WERI-Rb-1 (cell line): ENCODE measurements around the gene RABIF.
"Not testable (repeated sequence)": the region's sequence is repeated elsewhere in the genome, so short reads cannot be mapped to it uniquely, and the experiment has no call there.

ENCODE experiments used
- DNase-seq: peaks from one replicate; pipeline ENCODE4 v3.0.0-alpha.2; 2020
- H3K27ac ChIP-seq: fragments of 250-450 bp; sonication (Bioruptor Pico); 2 replicates; pipeline ENCODE4 v1.5.1; 2020; ENCODE audit warnings: mild to moderate bottlenecking, moderate library complexity
- H3K27me3 ChIP-seq: fragments of 250-450 bp; sonication (Bioruptor Pico); 2 replicates; pipeline ENCODE4 v1.5.1; 2021; ENCODE audit warnings: mild to moderate bottlenecking, low read depth, moderate library complexity; ENCODE audit not compliant: insufficient read depth, severe bottlenecking
- H3K36me3 ChIP-seq: fragments of 250-450 bp; sonication (Bioruptor Pico); 2 replicates; pipeline ENCODE4 v1.5.1; 2020; ENCODE audit warnings: mild to moderate bottlenecking, moderate library complexity
- H3K4me3 ChIP-seq: 2 replicates; pipeline ENCODE4 v1.5.1; 2011; ENCODE audit warnings: low read depth, mild to moderate bottlenecking, control low read depth, low read length
- H3K9me3 ChIP-seq: fragments of 250-450 bp; sonication (Bioruptor Pico); 2 replicates; pipeline ENCODE4 v1.5.1; 2021; ENCODE audit warnings: mild to moderate bottlenecking, moderate library complexity; ENCODE audit not compliant: severe bottlenecking
- CTCF ChIP-seq: IDR thresholded peaks from 2 replicates; pipeline ENCODE4 v1.5.1; 2011; ENCODE audit warnings: low read depth, mild to moderate bottlenecking, control low read depth, inconsistent platforms, low read length

RABIF gene

GRCh38 chr1:202888531-202889360, at the start of gene RABIF:
Gene RABIF, minus strand, starts transcription at chr1:202889149. Its CDS starts 51 bp downstream, at chr1:202889098.
- H3K36me3 ChIP-seq: peaks cover 31% of the 10 kb centered on the region
- H3K9me3 ChIP-seq: no peaks in the 10 kb centered on the region
- no peaks in the 10 kb centered on the region for H3K27me3 ChIP-seq
- H3K27ac ChIP-seq: peak within 1 kb of the TSS; percentile 90
- H3K4me3 ChIP-seq: peak within 1 kb of the TSS; percentile 87
- peak; percentile 50; the same call in 1 of the 2 replicates for TF ChIP-seq CTCF
- DNase-seq: peak; percentile 100

DNA sequence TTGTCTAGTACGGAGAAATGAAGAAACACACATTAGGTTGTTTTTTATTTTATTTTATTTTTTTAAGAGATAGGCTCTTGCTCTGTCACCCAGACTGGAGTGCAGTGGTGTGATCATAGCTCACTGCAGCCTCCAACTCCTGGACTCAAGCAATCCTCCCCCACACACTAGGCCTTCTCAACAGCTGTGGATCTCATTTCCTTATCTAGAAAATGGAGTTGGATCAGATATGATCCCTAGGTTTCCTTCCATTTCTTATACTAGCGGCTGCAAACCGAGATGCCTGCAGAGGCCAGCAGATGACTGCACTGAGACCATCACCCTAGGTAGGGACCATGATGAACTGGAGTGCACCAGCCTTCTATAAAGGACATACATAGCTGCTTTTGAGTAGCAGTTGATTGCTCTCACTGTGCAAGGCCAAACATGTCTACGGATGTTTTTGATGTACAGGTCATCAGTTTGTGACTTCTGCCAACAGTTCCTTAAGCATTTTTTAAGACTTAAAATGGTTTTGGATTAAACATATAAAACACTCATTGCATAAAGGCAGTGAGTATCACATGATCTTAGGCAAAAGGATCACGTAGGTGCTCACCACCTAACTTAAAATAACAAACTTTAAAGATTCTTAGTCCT, 49.5 kb upstream of the RABIF start:
- H3K27me3 ChIP-seq: no peaks in the 10 kb centered on the region
- peaks cover 2% of the 10 kb centered on the region for H3K9me3 ChIP-seq
- 0 out of 2 replicates have a peak, but pooled peaks have one; percentile 31 for TF ChIP-seq CTCF
- H3K36me3 ChIP-seq: peaks cover 38% of the 10 kb centered on the region
- no peak overlapping the region for H3K4me3 ChIP-seq
- H3K27ac ChIP-seq: no peak overlapping the region
- no peak for DNase-seq

DNA sequence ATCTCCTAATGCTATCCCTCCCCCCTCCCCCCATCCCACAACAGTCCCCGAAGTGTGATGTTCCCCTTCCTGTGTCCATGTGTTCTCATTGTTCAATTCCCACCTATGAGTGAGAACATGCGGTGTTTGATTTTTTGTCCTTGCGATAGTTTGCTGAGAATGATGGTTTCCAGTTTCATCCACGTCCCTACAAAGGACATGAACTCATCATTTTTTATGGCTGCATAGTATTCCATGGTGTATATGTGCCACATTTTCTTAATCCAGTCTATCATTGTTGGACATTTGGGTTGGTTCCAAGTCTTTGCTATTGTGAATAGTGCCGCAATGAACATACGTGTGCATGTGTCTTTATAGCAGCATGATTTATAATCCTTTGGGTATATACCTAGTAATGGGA, 47.5 kb upstream of the RABIF start:
- H3K4me3 ChIP-seq, H3K27me3 ChIP-seq, DNase-seq, H3K27ac ChIP-seq, H3K9me3 ChIP-seq: not testable (repeated sequence)
- peaks cover 19% of the 10 kb centered on the region for H3K36me3 ChIP-seq

DNA sequence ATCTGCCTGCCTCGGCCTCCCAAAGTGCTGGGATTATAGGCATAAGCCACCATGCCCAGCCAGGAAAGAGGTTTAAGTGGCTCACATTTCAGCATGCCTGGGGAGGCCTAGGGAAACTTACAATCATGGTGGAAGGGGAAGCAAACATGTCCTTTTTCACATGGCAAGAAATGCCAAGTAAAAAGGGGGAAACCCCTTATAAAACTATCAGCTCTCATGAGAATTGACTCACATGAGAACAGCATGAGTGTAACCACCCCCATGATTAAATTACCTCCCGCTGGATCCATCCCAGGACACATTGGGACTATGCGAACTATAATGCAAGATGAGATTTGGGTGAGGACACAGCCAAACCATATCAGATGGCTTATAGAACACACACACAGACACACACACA, 46.9 kb upstream of the RABIF start:
- DNase-seq: peak; percentile 84
- H3K4me3 ChIP-seq: no peak overlapping the region
- H3K36me3 ChIP-seq: peaks cover 14% of the 10 kb centered on the region
- TF ChIP-seq CTCF: no peak
- H3K27me3 ChIP-seq: no peaks in the 10 kb centered on the region
- H3K9me3 ChIP-seq: peaks cover 7% of the 10 kb centered on the region
- no peak overlapping the region for H3K27ac ChIP-seq

DNA sequence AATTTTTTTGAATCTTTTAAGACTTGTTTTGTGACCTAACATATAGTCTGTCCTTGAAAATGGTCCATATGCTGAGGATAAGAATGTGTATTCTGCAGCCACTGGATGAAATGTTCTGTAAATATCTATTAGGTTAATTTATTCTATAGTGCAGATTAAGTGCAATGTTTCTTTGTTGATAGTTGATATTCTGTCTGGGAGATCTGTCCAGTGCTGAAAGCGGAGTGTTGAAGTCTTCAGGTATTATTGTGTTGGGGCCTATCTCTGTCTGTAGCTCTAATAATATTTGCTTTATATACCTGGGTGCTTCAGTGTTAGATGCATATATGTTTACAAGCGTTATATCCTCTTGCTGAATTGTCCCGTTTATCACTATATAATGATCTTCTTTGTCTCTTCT, 45.8 kb upstream of the RABIF start:
- Histone ChIP-seq H3K27me3 (no peaks in the 10 kb centered on the region), H3K4me3 (no peak overlapping the region), H3K27ac (no peak overlapping the region), H3K9me3 (peaks cover 7% of the 10 kb centered on the region), H3K36me3 (peaks cover 5% of the 10 kb centered on the region; the same call in 1 of the 2 replicates)
- DNase-seq: no peak
- TF ChIP-seq CTCF: no peak

DNA sequence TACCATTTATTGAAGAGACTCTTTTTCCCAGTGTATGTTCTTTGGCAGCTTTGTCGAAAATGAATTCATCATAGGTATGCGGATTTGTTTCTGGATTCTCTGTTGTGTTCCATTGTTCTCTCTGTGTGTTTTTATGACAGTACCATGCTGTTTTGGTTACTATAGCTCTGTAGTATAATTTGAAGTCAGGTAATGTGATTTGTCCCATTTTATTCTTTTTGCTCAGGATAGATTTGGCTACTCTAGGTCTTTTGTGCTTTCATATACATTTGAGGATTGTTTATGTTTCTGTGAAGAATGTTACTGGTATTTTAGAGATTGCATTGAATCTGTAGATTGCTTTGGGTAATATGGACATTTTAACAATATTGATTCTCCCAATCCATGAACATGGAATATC, 43.5 kb upstream of the RABIF start:
- Histone ChIP-seq H3K36me3 (no peaks in the 10 kb centered on the region), H3K4me3 (no peak overlapping the region), H3K27ac (no peak overlapping the region), H3K9me3 (peaks cover 7% of the 10 kb centered on the region), H3K27me3 (no peaks in the 10 kb centered on the region)
- DNase-seq: no peak
- no peak for TF ChIP-seq CTCF
